ENCODE measurements around the gene RAB3IL1.

The RAB3IL1 gene

DNA sequence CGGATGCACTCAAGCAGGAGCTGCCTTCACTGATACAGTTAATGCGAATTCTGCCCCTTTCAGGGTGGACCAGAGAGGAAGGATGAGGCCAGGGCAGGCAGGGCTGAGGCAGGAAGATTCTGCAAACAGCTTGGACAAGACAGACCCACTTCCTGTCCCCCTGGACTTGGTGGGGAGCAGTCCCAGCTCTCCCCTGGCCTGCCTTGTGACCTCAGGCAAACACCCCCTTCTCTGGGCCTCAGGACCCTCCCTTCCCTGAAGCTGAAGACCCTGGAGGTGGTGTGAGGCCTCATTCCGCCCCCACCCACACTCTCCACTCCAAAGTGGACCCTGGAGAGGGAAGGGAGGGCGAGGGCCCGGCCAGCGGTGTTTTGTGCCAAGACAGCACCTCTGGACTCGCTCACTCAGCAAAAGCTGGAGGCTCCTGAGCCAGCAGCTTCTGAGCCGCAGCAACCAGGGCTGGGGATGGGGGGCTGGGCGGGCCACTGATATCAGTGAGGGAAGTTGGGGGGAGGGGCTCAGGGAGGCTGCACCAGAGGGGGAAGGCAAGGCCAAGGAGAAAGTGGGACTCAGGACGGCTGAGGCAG, 8.5 kb downstream of the RAB3IL1 start:
- H3K27ac ChIP-seq = peak overlapping the region in 6 of 21 experiments; percentile 4 to 70 (median 44)
- H3K4me3 ChIP-seq = no peak overlapping the region

DNA sequence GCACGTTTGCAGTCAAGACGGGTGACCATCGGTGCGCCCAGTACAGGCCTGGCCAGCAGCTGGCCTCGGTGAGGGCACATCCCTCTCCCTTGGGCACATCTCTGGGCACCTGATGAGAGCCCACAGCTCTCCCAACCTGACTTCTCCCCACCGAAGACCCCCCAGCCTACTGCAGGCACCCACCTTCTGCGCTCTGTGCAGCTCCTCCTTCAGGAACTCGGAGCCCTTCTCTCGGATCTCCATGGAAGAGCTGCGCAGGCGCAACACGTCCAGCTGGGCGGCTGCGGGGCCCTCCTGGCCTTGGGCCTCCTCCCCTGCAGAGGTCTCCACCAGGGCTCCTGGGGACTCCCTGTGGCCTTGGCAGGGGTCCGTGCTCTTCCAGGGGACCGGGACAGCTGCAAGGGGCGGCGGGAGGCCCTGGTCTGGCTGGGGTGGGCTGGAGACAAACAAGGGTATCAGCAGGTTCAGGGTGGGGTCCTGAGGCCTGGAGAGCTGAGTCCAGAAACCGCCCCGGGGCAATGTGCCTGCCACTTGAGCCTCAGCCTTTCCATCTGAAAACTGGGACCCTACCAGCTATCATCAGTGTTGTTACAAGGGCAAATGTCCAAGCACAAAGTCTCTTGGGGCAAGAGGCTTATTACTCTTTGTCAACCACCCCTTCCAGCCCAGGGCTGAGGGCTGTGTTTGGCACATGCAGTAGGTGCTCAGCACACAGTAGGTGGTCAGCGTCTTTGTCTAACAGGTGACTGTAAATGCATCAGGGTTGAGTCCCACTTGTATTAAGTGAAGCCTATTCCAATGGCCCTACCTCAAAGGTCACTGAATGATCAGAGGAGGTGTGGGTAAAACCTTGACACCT, 9.3 kb downstream of the RAB3IL1 start:
- peak overlapping the region in 3 of 21 experiments; percentile 55 to 70 (median 60) for H3K27ac ChIP-seq
- H3K4me3 ChIP-seq = no peak overlapping the region

DNA sequence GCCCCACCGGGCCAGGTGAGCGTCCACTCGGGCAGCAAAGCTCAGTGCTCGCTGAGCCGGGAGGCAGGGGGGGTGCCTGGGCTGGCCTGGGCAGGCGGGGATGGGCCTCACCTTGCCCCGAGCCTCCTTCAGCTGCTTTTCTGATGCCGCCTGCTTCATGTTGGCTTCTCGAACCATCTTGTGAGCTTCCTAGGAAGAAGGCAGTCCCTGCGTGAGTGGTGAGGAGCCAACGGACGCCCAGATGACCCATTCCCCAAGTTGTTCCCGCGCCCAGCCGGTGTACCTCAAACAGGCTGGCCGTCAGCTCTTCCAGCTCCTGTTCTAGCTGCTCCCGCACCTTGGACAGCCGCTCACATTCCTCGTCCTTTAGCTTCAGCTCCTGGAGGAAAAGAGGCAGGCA, 10.1 kb downstream of the RAB3IL1 start:
- H3K27ac ChIP-seq = no peak overlapping the region
- H3K4me3 ChIP-seq = no peak overlapping the region

DNA sequence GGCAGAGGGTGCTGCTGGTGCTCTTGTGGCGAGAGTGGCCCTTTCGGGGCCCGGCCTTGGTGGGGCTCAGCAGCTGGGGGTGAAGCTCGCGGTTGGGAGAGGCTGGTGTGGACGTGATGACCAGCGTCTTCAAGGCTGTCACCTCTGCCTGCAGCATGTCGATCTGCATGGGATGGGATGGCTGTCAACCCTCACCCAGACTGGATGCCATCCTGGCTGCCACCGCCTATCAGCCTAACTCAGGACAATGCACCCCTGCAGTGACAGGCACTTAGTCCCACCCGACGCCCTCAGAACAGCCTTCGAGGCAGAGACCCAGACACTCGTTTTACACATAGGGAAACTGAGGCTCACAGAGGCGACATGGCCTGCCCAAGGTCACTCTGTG, 10.8 kb downstream of the RAB3IL1 start:
- Histone ChIP-seq H3K4me3 (no peak overlapping the region), H3K27ac (no peak overlapping the region)

DNA sequence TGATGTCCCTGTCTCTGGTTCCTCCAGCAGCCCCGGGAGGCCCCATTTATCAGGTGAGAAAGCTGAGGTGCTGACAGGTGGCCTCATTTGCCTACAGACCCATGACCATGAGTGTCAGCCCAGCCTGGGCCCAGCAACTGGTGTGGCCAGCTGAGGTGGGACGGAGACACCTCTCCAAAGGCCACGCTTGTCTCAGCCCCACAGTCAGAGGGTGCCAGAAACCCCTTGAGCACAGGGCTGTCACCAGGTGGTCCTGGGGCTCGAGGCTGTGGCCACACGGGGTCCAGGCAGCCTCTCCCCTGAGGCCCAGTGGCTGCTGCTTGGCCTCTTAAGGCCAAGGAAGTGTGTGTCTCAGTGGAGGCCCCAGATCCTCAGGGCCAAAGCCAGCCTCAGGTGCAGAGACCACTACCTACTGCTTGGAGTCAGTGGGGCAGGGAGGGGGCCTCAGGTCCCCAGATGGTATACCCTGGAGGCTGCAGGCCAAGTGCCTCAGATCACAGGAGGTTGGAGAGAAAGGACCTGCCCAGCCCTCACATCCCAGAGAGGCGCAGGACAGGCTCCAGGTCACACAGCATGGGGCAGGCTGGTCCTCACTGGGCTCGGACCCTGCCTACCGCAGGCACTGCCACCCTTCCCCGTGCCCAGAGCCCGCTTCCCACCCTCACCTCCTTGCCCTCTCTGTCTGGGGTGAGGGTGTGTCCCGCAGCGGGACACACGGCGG, 11.4 kb downstream of the RAB3IL1 start:
- H3K4me3 ChIP-seq = no peak overlapping the region
- H3K27ac ChIP-seq = peak overlapping the region in 1 of 21 experiments; percentile 7

DNA sequence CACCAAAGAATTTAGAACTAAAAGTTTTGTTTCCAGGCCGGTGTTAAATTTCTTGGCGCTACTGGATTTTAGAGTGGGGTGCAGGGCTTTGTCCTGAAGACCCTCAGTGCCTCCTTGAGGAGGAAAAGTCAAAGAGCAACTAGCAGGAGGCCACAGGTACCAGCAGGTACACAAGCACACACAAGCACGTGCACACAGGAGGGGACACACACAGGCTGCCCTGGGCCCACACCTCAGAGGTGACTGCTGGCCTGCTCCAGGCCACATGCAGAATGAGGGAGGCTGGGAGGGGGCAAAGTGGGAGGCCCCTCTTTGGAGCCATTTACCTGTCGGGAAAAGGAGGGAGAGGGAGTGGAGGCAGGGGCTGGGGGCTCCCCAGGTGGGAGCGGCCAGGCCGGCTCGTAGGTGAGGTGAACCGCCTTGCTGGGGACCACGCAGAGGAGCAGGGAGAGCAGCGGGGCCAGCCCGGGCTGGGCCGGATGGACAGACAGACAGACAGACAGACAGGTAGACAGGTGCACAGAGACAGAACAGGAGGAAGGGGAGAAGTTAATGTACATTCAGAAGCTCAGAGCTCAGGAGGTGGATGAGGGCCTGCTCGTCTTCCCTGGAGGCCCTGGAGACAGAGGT, 12.2 kb downstream of the RAB3IL1 start:
- Histone ChIP-seq H3K4me3 (no peak overlapping the region), H3K27ac (peak overlapping the region in 1 of 21 experiments; percentile 7)

- no peak overlapping the region for H3K27ac ChIP-seq
- no peak overlapping the region for H3K4me3 ChIP-seq
Measured at GRCh38 chr11:61904539-61905048, 12.8 kb downstream of the RAB3IL1 start.

- Histone ChIP-seq H3K4me3 (no peak overlapping the region), H3K27ac (no peak overlapping the region)
Measured at GRCh38 chr11:61903845-61904244, 13.5 kb downstream of the RAB3IL1 start.

GRCh38 chr11:61902313-61902712, 15.1 kb downstream of the RAB3IL1 start:
- Histone ChIP-seq H3K4me3 (no peak overlapping the region), H3K27ac (no peak overlapping the region)

DNA sequence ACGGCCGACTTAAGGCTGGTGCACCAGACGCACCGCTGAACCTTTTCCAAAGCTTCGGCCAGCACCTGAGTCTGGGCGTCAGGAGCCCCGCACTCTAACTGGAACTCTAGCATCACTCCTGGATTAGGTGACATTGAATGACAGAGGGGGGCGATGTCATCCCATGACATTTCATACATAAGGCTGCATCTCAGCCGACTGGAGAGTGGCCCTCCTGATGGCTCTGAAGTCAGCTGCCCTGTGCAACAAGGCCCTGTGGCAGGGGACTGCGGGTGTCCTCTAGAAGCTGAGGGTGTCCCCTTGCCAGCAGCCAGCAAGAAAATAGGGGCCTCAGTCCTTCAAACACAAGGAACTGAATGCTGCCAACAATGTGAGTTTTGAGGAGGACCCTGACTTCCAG, 16.0 kb downstream of the RAB3IL1 start:
- Histone ChIP-seq H3K27ac (no peak overlapping the region), H3K4me3 (no peak overlapping the region)

GRCh38 chr11:61900251-61900650, 17.1 kb downstream of the RAB3IL1 start:
- Histone ChIP-seq H3K4me3 (no peak overlapping the region), H3K27ac (peak overlapping the region in 2 of 21 experiments; percentile 3 to 10)

- peak overlapping the region in 5 of 21 experiments; percentile 11 to 52 (median 38) for H3K27ac ChIP-seq
- no peak overlapping the region for H3K4me3 ChIP-seq
Measured at GRCh38 chr11:61899146-61899841, 18.1 kb downstream of the RAB3IL1 start.

DNA sequence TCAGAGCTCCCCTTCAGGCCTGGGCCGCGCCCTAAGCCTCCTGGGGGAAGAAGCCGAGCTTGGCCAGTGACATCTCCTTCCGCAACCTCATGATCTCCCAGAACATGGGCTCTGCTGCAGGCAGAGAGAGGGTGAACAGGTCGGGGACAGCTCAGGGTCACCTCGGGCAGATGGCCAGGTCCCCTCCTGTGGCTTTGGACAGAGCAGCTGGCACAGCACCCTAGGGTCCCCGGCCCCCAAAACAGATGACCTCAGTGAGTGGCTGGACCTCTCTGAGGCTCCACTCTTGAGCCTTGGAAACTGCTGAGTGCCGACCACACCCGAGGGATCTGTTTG, 19.2 kb downstream of the RAB3IL1 start:
- no peak overlapping the region for H3K4me3 ChIP-seq
- H3K27ac ChIP-seq = peak overlapping the region in 5 of 21 experiments; percentile 9 to 60 (median 43)

DNA sequence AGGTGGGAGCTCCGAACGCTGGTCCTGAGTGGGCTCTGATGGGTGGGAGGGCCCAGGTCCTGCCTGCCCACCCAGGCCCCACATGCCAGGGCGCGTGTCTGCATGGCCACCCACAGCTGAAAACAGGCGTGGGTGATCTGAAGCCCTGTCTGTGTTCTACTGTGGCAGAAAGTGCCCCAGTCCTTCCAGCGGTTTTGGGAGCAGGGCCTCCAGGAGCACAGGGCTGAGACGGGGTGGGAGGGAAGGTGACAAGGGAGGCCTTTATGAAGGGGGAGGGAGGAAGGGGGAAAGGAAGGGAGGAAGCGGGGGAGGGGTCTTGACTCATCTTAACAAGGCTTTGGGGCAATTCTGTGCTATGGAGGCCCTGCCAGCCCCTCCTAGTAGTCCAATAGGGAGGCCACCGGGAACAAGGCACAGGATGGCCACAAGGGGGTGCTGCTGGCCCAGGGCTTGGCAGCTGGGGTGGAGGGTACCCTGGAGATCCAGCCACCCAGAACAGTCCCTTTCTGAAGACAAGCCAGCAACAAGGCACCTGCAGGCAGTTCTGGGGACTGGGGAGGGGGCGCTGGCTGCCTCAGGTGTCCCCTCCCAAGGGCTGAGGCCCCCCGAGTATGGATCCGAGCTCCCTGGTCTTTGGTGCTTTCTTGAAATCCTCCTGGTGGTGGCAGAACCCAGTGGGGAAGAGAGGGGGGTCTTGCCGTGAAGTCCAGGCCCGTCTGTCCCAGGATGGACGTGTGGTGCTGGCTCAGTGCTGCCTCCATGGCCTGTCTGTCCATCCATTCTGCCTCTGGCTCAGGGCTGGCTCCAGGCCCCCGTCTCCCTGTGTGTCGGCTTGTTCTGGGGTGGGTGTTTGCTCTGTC, 19.7 kb downstream of the RAB3IL1 start:
- H3K27ac ChIP-seq = peak overlapping the region in 6 of 21 experiments; percentile 9 to 60 (median 34)
- H3K4me3 ChIP-seq = no peak overlapping the region

DNA sequence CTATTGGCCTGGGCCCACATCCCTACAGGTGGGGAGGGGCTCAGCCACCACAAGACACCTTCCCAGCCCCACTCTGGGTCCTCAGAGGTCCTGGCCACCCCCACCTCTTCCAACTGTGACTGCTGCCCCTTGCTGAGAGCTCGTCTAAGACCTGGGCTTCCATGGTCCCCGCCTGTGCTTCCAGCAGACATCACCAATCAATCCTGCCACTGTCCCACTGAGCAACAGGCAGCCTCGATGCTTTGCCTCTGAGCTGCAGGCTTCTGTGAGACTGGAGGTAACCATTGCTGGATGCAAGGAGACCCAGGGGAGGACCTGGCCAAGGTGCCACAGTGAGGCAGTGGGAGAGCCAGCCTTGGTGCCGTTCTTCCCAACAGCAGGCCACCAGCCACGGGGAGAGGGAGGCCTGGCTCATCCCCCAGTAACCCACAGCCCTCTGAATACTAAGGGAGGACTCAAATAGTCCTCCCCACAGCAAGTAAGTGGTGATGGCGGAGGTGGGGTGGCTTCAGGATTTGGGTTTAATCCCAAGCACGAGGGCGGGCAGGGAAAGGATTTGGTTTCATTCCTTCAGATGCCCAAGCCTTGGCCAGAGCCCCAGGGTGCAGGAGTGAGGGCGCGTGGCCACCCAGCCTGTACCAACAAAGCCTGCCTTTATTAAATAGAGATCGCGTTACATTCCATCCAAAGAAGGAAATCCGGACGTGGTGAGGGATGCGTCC, 20.5 kb downstream of the RAB3IL1 start:
- Histone ChIP-seq H3K27ac (peak overlapping the region in 1 of 21 experiments; percentile 24), H3K4me3 (no peak overlapping the region)

DNA sequence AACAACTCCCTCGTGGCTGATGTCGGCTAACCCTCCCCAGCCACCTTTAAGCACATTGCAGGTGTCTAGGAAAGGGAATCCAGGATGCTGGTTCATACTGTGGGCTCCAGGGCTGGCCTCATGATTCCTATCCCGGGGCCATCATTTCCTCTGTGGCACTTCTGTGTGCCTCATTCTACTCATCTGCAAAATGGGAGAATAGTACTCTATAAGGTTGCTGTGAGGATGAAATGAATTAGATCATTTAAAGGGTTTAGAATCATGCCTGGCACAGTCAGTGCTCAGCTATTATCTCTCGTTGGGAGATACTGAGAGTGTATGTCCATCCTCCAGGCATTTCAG, 21.7 kb downstream of the RAB3IL1 start:
- H3K27ac ChIP-seq = no peak overlapping the region
- no peak overlapping the region for H3K4me3 ChIP-seq

- no peak overlapping the region for H3K27ac ChIP-seq
- no peak overlapping the region for H3K4me3 ChIP-seq
Measured at GRCh38 chr11:61895046-61895717, 22.2 kb downstream of the RAB3IL1 start.
